HCT116 (cell line): ENCODE results near the gene WDR4.

ENCODE experiments used
- EZH2 ChIP-seq: fragments of 200-600 bp; sonication (generic); IDR thresholded peaks from 2 replicates; pipeline ENCODE4 v1.6.1; 2017; ENCODE audit warnings: antibody characterized with exemption, mixed run types
- JUND ChIP-seq: IDR thresholded peaks from 2 replicates; pipeline ENCODE4 v1.6.1; 2012
- POLR2A ChIP-seq: IDR thresholded peaks from 2 replicates; pipeline ENCODE4 v1.7.0; 2011; ENCODE audit warnings: borderline replicate concordance; ENCODE audit not compliant: insufficient read depth, insufficient read length; ENCODE audit errors: extremely low read depth
- POLR2AphosphoS5 ChIP-seq: IDR thresholded peaks from 2 replicates; pipeline ENCODE4 v1.6.1; 2011; ENCODE audit warnings: mild to moderate bottlenecking, low read depth, low read length, moderate library complexity
- YY1 ChIP-seq: IDR thresholded peaks from 2 replicates; pipeline ENCODE4 v1.6.1; 2011; ENCODE audit warnings: low read length, low read depth, moderate library complexity, mild to moderate bottlenecking; ENCODE audit not compliant: insufficient replicate concordance; ENCODE audit errors: extremely low read depth
- TF ChIP-seq, protein P1 (sequence below): IDR thresholded peaks from 2 replicates; pipeline ENCODE4 v1.6.1; 2012
- TF ChIP-seq, protein P2 (sequence below), 3 experiments: fragments of 200-600 bp in 1 of 3; sonication (generic) in 1 of 3; IDR thresholded peaks in 2 of 3; conservative IDR thresholded peaks in 1 of 3; 2 replicates each; pipeline ENCODE4 v1.5.1; 2012 to 2017; ENCODE audit warnings: low read depth in 2 of 3, low read length in 2 of 3, antibody characterized with exemption in 1 of 3, borderline replicate concordance in 1 of 3, control low read depth in 1 of 3, mild to moderate bottlenecking in 1 of 3, mixed read lengths in 1 of 3, mixed run types in 1 of 3, moderate library complexity in 1 of 3; ENCODE audit not compliant: insufficient read depth in 1 of 3
- TF ChIP-seq, protein P3 (sequence below): IDR thresholded peaks from 2 replicates; pipeline ENCODE4 v1.6.1; 2012; ENCODE audit warnings: low read depth

DNA sequence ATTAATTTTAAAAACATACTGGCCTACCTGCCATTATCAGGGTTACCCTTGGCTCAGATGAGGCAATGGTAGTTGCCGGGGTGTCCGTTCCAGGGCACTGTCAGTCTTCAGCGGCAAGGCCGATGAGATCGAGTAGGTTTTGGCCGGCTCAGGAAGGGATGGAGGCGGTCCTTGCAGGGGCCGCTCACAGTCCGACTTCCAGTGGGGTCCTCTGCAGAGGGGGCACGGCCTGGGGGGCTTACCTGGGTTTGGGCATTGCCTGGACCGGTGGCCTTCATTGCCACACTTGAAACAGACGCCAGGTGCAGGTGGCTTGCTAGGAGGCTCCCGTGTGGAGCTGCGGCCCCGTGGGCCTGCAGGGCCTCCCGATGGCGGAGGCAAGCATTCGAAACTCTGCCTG, 43.6 kb upstream of the WDR4 start:
- TF ChIP-seq, protein P1, sequence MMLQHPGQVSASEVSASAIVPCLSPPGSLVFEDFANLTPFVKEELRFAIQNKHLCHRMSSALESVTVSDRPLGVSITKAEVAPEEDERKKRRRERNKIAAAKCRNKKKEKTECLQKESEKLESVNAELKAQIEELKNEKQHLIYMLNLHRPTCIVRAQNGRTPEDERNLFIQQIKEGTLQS: no peak
- TF ChIP-seq, protein P2, sequence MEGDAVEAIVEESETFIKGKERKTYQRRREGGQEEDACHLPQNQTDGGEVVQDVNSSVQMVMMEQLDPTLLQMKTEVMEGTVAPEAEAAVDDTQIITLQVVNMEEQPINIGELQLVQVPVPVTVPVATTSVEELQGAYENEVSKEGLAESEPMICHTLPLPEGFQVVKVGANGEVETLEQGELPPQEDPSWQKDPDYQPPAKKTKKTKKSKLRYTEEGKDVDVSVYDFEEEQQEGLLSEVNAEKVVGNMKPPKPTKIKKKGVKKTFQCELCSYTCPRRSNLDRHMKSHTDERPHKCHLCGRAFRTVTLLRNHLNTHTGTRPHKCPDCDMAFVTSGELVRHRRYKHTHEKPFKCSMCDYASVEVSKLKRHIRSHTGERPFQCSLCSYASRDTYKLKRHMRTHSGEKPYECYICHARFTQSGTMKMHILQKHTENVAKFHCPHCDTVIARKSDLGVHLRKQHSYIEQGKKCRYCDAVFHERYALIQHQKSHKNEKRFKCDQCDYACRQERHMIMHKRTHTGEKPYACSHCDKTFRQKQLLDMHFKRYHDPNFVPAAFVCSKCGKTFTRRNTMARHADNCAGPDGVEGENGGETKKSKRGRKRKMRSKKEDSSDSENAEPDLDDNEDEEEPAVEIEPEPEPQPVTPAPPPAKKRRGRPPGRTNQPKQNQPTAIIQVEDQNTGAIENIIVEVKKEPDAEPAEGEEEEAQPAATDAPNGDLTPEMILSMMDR (IDR thresholded peaks at IDR 0.05 in 2 of 3, conservative IDR thresholded peaks at IDR 0.05 in 1 of 3; ENCODE audit: borderline replicate concordance in 1 of 3, insufficient read depth in 1 of 3, low read depth in 2 of 3, low read length in 2 of 3): no peak
- TF ChIP-seq POLR2A (no peak), EZH2 (no peak), JUND (no peak), YY1 (no peak), POLR2AphosphoS5 (no peak)
- TF ChIP-seq, protein P3, sequence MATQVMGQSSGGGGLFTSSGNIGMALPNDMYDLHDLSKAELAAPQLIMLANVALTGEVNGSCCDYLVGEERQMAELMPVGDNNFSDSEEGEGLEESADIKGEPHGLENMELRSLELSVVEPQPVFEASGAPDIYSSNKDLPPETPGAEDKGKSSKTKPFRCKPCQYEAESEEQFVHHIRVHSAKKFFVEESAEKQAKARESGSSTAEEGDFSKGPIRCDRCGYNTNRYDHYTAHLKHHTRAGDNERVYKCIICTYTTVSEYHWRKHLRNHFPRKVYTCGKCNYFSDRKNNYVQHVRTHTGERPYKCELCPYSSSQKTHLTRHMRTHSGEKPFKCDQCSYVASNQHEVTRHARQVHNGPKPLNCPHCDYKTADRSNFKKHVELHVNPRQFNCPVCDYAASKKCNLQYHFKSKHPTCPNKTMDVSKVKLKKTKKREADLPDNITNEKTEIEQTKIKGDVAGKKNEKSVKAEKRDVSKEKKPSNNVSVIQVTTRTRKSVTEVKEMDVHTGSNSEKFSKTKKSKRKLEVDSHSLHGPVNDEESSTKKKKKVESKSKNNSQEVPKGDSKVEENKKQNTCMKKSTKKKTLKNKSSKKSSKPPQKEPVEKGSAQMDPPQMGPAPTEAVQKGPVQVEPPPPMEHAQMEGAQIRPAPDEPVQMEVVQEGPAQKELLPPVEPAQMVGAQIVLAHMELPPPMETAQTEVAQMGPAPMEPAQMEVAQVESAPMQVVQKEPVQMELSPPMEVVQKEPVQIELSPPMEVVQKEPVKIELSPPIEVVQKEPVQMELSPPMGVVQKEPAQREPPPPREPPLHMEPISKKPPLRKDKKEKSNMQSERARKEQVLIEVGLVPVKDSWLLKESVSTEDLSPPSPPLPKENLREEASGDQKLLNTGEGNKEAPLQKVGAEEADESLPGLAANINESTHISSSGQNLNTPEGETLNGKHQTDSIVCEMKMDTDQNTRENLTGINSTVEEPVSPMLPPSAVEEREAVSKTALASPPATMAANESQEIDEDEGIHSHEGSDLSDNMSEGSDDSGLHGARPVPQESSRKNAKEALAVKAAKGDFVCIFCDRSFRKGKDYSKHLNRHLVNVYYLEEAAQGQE: no peak
